HG03175 (cell line): ENCODE results near the gene CHCHD3.

Experiments
- ATAC-seq: cut with Tn5 transposase; IDR thresholded peaks from one replicate; pipeline ENCODE4 v1.9.1; 2021; ENCODE audit warnings: mild to moderate bottlenecking, moderate library complexity; ENCODE audit not compliant: unreplicated experiment

CHCHD3 gene

GRCh38 chr7:132871419-132871818, 210.5 kb downstream of the CHCHD3 start:
- ATAC-seq: peak; percentile 69

DNA sequence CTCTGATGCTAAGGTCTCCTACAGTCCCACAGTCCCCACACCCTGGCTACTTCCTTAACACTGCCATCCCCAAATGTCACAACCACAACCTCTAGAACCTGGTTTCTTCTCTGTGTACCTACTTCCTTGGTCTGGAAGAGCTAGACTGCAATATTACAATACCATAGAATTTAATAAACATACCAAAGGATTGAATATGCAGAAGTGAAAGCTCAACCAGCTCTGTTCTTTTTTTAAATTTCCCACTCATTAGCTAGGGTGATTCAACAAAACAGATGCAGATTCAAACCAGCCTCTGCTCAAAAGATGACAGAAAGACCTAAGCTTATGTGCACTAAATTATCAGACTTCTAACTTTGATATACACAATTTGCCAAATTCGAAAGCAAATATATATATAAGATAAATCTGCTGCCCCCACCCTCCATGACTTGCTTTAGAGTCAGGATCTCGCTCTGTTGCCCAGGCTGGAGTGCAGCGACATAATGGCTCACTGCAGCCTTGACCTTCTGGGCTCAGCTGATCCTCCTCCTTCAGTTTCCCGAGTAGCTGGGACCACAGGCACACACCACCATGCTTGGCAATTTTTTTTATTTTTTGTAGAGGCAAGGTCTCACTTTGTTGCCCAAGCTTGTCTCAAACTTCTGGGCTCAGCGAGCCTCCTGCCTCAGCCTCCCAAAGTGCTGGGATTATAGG, 212.6 kb downstream of the CHCHD3 start:
- no peak for ATAC-seq

- ATAC-seq: no peak
Measured at GRCh38 chr7:132866551-132866950, 215.3 kb downstream of the CHCHD3 start.

DNA sequence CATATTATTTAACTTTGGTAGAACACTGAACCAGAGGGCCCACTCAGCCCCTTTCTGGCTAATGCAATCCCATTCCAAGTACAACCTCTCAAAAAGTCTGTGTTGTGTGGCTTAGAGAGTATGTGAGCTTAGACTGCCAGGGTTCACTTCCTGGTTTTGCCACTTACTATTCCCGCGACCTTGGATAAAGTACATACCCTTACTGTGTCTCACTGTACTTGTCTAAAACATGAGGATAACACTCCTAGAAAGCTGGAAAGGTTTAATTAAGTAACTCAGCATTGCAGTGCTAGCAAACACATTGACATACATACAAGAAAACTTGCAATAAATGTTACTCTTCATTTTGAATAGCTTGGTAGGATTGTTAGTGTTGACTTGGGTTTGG, 215.8 kb downstream of the CHCHD3 start:
- no peak for ATAC-seq

DNA sequence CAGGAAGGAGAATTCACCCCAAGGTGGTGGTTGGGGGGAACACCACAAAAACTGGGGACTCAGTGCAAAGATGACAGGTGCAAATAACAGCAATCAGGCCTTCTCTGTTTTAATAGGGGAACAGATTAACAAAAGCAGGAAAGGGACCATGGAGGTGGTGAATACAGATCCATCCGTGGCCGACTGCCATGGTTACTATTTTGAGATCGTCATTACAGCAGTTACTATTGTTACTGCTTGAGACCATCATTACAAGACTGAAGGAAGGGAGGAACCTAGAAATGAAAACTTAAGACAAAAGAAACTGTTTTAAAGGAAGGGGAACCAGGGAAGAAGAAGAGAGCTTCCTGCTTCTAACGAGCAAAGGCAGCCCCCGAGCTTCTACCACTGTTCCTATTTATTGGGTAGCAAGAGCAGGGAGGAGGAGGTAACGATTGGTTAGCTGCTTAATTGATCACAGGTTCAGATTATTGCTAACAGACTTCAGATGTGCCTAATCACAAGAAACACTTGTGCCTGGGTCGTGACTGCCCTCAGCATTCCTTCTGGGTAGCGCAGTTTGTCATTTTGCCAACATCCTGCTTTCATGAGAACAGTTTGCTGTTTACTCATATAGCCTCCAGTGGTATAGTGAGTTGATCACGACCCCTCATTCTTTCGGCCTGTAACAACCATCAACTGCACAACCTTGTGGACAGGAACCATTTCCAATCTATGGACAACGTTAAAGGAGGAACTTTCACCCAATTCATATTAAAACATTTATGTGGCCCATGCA, 216.3 kb downstream of the CHCHD3 start:
- ATAC-seq: no peak

- no peak for ATAC-seq
Measured at GRCh38 chr7:132861940-132862554, 219.8 kb downstream of the CHCHD3 start.

DNA sequence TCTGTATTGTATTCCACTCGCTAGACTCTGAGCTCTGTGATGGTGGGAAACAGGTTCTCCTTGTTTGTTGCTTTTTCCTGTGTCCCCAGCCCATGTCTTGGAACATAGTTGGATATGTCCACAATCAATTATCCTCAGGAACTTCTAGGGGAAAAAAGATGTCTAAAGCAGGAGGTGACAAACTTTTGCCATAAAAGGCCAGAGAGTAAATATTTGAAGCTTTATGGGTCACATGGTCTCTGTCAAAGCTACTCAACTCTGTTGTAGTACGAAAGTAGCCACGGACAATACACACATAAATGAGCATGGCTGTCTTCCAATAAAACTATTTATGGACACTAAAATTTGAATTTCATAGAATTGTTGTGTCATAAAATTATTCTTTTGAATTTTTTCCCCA, 220.5 kb downstream of the CHCHD3 start:
- ATAC-seq: no peak

DNA sequence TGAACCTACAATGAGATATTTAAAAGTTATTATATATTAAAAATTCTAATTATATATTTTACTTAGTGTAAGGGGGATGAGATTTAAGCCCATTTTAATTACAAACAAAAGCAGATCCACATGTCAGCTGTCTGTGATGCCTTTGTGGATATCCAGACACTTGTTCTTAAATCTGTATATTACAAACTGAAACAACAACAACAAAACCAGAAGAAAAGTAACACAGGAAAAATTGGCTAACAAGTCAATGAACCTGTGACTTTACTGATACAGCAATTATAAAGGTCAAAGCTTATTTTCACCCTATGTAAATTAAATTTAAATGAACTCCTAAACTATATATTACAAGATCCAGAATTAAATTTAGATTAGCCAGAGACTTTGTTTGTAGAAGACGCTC, 222.7 kb downstream of the CHCHD3 start:
- ATAC-seq: no peak

DNA sequence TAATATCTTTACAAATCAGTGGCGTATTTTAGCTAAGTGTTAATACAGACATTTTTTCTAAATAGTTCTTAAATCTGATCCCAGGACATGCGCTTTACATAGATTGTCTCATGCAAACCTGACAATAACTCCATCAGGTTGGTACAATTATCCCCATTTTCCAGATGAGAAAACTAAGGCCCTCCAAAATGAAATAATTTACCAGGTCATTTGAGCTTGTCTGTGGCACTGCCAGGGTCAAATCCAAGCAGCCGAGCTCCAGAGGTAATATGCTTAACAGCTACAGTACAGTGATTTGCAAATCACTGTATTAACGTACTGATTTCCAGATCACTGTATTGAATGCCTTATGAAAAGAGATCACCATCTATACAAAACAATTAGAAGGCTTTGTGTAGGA, 223.1 kb downstream of the CHCHD3 start:
- no peak for ATAC-seq

DNA sequence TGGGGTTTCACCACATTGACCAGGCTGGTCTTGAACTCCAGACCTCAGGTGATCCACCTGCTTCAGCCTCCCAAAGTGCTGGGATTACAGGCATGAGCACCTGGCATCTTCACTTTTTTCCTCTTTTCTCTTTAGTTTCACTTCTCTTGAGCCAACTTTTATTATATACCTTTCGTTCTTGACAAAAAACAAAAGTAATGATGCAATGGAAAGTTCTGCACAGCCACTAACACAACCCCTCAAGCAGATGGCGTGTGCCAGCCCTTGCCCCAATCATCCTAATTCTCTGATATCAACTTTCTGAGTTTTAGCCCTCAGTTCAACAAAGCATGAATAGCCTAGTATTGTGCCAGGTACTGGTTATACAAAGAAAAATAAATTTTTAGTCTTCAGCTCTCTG, 223.6 kb downstream of the CHCHD3 start:
- ATAC-seq: no peak

- ATAC-seq: no peak
Measured at GRCh38 chr7:132857703-132858102, 224.2 kb downstream of the CHCHD3 start.

GRCh38 chr7:132857031-132857430, 224.9 kb downstream of the CHCHD3 start:
- no peak for ATAC-seq

GRCh38 chr7:132856416-132856815, 225.5 kb downstream of the CHCHD3 start:
- ATAC-seq: no peak

- no peak for ATAC-seq
Measured at GRCh38 chr7:132855901-132856300, 226.0 kb downstream of the CHCHD3 start.

DNA sequence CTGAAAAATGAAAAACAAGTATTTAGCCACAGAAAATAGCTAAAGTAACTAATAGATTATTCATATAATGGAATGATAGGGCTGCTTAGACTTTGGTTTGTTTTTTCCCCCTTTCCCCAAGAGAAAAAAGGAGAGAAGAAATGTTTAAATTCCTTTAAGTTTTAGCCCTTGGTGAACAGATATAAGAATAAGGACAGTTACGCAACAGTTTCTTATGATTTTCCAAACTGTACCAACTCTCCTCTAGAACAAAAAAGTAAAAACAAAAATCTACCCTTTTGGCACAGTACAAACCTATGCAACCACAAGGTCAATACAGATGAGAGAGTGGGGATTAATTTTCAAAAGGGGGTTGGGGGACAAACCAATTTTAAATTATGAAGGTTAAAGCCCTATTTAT, 227.7 kb downstream of the CHCHD3 start:
- no peak for ATAC-seq

DNA sequence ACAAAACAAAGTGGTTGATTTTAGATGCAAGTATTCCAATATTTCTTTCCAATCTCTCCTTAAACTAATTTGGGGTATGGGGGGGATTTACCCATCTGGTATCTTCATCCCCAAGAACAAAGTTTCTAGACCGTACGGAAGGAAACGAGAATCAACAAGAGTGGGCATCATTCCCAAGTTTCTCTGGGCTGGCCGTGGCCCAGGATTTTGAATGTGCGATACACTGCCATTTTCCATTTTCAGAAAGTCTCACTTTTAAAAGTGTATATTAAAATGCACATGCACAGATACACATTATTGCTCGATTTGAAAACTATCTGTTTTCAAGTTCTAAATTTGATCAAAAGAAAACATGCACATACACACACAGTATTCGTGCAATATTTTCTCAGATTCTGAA, 234.5 kb downstream of the CHCHD3 start:
- no peak for ATAC-seq

DNA sequence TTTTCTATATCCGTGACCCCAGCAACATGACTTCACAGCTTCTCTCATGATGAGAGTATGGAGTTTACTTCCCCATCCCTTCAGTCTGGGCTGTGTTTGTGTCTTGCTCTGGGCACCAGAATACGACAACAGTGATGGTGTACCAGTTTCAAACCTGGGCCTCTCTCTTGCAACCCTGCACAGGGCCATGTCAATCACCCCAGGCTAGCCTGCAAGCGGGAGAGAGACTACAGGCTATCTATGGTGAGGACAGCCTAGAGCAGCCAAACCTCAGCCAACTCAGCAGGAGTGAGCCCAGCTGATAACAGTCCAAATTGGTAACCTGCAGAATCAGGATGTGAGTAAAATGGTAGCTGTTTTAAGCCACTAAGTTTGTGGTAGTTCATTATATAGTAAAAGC, 235.8 kb downstream of the CHCHD3 start:
- ATAC-seq: no peak

DNA sequence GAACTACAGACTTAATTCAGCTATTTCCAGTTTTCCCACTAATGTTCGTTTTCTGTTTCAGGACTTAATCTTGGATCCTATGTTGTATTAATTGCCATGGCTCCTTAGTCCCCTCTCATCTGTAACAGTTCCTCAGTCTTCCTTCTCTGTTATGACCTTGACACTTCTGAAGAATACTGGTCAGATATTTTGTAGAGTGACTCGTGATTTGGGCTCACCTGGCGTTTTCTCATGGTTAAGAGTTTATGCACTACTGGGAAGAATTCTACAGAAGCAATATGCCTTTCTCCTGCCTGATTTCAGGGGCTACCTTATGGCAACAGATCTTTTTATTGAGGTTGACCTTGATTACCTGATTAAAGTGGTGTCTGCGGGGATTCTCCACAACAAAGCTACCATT, 239.4 kb downstream of the CHCHD3 start:
- no peak for ATAC-seq

DNA sequence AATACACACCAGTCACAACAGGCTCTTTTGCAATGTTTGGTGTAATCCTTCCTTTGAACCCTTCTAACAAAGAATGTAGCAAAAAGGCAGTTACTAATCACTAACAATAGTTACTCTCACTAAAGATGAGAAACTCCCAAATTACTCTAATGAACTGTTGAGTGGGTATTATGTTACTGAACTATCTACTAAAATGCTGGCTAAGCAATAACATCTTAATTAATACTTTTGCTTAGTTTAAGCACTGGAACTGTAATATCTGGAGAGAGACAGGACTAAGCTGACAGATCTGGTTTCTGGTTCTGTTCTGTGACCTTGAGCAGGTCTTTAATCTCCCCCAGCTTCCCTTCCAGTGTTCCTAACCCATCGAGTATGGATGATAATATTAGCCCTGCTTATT, 241.7 kb downstream of the CHCHD3 start:
- no peak for ATAC-seq

GRCh38 chr7:132838313-132838712, 243.6 kb downstream of the CHCHD3 start:
- no peak for ATAC-seq

GRCh38 chr7:132837529-132837928, 244.4 kb downstream of the CHCHD3 start:
- ATAC-seq: no peak

DNA sequence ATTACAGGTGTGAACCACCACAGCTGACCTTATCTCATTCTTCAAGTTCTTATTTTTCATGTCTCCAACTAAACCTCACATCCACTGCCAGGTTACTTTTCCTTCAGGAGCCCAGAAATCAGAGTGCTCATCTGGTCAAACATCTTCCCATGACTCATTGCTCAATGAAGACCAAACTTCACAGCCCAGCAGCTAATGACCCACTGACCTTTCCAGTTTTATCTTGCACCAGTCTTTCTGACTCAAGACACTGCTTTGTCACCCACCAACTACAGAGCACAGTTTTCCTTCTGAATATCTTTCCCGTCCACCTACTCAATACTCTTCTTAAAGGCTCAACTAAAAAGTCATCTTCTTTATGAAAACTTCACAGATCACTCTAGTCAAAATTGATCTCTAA, 245.1 kb downstream of the CHCHD3 start:
- no peak for ATAC-seq
